K562 (cell line): ENCODE results near the gene HOTAIR. TPM values are rescaled to one million over a fixed set of nuclear protein-coding genes. Genes with fewer than 3 reads are reported as not detected.

ENCODE experiments used
- ATF2 ChIP-seq: sonication (generic); formaldehyde crosslinking; IDR thresholded peaks from 2 replicates; pipeline ENCODE4 v1.8.1; 2022; ENCODE audit warnings: missing genetic modification reagents
- CGGBP1 ChIP-seq: fragments of 250-450 bp; sonication (Bioruptor Pico); IDR thresholded peaks from 2 replicates; pipeline ENCODE4 v1.9.0; 2021; ENCODE audit warnings: mild to moderate bottlenecking
- DPF2 ChIP-seq: fragments of 450-650 bp; IDR thresholded peaks from 2 replicates; pipeline ENCODE4 v1.6.1; 2016
- SMAD3 ChIP-seq: fragments of 450-650 bp; formaldehyde crosslinking; conservative IDR thresholded peaks from 2 replicates; pipeline ENCODE4 v1.4.0; 2020; ENCODE audit warnings: mild to moderate bottlenecking
- STAT5A ChIP-seq: IDR thresholded peaks from 2 replicates; pipeline ENCODE4 v1.6.1; 2012; ENCODE audit warnings: low read length, inconsistent platforms, borderline replicate concordance
- TOE1 ChIP-seq, 2 experiments: fragments of 450-650 bp in 1 of 2; sonication (generic) in 1 of 2; formaldehyde crosslinking in 1 of 2; IDR thresholded peaks; 2 replicates each; pipeline versions ENCODE4 v1.7.1 to v1.8.0; 2016 to 2022; ENCODE audit warnings: borderline replicate concordance in 2 of 2, mild to moderate bottlenecking in 2 of 2, antibody characterized with exemption in 1 of 2, inconsistent platforms in 1 of 2, low read depth in 1 of 2, missing genetic modification reagents in 1 of 2, moderate library complexity in 1 of 2
- polyA plus RNA-seq, 8 experiments: library from polyadenylated mRNA; depleted of rRNA in 4 of 8; stranded (reverse) in 5 of 8; unstranded in 3 of 8; fragments of >200 nt; fragmentation: Nextera tagmentation in 2 of 8; fragmentation: Illumina TruSeq in 1 of 8; extraction: Ambion mirVana in 2 of 8; extraction: Trizol in 1 of 8; gene quantifications; 2 replicates each; pipeline versions ENCODE4 v1.2.1 to v1.2.3, GENCODE V29; 2011 to 2014; ENCODE audit warnings: inconsistent platforms in 1 of 8, missing spikeins in 1 of 8
- total RNA-seq, 7 experiments: library from RNA; depleted of rRNA in 6 of 7; stranded (reverse); fragments of >200 nt in 6 of 7; fragmentation: Illumina TruSeq in 2 of 7; extraction: Trizol in 2 of 7; gene quantifications; 2 replicates each; pipeline versions ENCODE4 v1.2.1 to v1.2.3, GENCODE V29; 2011 to 2021; ENCODE audit warnings: low replicate concordance in 1 of 7
- TF ChIP-seq, protein P1 (sequence below): conservative IDR thresholded peaks from 2 replicates; pipeline ENCODE4 v1.6.1; 2011; ENCODE audit warnings: low read depth, mild to moderate bottlenecking, low read length; ENCODE audit not compliant: control insufficient read depth
- TF ChIP-seq, protein P2 (sequence below): fragments of 150-350 bp; conservative IDR thresholded peaks from 2 replicates; pipeline ENCODE4 v1.6.1; 2014; ENCODE audit warnings: low read length

The HOTAIR gene
- total and polyA plus RNA-seq, 9 of the 15 experiments (the other 6 are each of a cell fraction or from before 2014, with no cell fraction given), result 0.04 TPM; not detected in 8

GRCh38 chr12:54004063-54004840, 29.5 kb upstream of the HOTAIR start (continued):
- TF ChIP-seq CGGBP1 (CRISPR knock-in tag) (no peak), DPF2 (no peak), TOE1 (IDR thresholded peaks at IDR 0.05; ENCODE audit: borderline replicate concordance) (no peak), TOE1 (CRISPR knock-in tag; IDR thresholded peaks at IDR 0.05; ENCODE audit: borderline replicate concordance, low read depth) (no peak), ATF2 (CRISPR knock-in tag) (no peak), STAT5A (peak; percentile 42; the same call in 1 of the 2 replicates), SMAD3 (no peak)
- TF ChIP-seq, protein P1, sequence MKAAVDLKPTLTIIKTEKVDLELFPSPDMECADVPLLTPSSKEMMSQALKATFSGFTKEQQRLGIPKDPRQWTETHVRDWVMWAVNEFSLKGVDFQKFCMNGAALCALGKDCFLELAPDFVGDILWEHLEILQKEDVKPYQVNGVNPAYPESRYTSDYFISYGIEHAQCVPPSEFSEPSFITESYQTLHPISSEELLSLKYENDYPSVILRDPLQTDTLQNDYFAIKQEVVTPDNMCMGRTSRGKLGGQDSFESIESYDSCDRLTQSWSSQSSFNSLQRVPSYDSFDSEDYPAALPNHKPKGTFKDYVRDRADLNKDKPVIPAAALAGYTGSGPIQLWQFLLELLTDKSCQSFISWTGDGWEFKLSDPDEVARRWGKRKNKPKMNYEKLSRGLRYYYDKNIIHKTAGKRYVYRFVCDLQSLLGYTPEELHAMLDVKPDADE, result no peak
- TF ChIP-seq, protein P2, sequence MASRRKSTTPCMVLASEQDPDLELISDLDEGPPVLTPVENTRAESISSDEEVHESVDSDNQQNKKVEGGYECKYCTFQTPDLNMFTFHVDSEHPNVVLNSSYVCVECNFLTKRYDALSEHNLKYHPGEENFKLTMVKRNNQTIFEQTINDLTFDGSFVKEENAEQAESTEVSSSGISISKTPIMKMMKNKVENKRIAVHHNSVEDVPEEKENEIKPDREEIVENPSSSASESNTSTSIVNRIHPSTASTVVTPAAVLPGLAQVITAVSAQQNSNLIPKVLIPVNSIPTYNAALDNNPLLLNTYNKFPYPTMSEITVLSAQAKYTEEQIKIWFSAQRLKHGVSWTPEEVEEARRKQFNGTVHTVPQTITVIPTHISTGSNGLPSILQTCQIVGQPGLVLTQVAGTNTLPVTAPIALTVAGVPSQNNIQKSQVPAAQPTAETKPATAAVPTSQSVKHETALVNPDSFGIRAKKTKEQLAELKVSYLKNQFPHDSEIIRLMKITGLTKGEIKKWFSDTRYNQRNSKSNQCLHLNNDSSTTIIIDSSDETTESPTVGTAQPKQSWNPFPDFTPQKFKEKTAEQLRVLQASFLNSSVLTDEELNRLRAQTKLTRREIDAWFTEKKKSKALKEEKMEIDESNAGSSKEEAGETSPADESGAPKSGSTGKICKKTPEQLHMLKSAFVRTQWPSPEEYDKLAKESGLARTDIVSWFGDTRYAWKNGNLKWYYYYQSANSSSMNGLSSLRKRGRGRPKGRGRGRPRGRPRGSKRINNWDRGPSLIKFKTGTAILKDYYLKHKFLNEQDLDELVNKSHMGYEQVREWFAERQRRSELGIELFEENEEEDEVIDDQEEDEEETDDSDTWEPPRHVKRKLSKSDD, result no peak
